Inflammatory macrophage treated with lipopolysaccharide for 4 hours (primary cell): Measurements from ENCODE around the gene SFMBT2.

Source experiments
- DNase-seq: peaks from one replicate; pipeline ENCODE4 v3.0.0-alpha.2; 2020

The SFMBT2 gene

GRCh38 chr10:7362471-7362870, 48.4 kb downstream of the SFMBT2 start:
- no peak for DNase-seq

GRCh38 chr10:7361316-7361715, 49.5 kb downstream of the SFMBT2 start:
- DNase-seq, result no peak

- DNase-seq, result no peak
Observed at GRCh38 chr10:7359954-7360353, 50.9 kb downstream of the SFMBT2 start.

- DNase-seq, result no peak
Observed at GRCh38 chr10:7359356-7359755, 51.5 kb downstream of the SFMBT2 start.

- no peak for DNase-seq
Observed at GRCh38 chr10:7357193-7357592, 53.6 kb downstream of the SFMBT2 start.

GRCh38 chr10:7354330-7355047, 56.3 kb downstream of the SFMBT2 start:
- DNase-seq, result peak; percentile 42

GRCh38 chr10:7351894-7352293, 58.9 kb downstream of the SFMBT2 start:
- DNase-seq, result no peak

GRCh38 chr10:7350541-7351195, 60.2 kb downstream of the SFMBT2 start:
- DNase-seq, result no peak

GRCh38 chr10:7345717-7346116, 65.1 kb downstream of the SFMBT2 start:
- DNase-seq, result no peak

GRCh38 chr10:7343040-7343439, 67.8 kb downstream of the SFMBT2 start:
- no peak for DNase-seq

GRCh38 chr10:7340179-7340874, 70.5 kb downstream of the SFMBT2 start:
- no peak for DNase-seq

- DNase-seq, result no peak
Observed at GRCh38 chr10:7339510-7339909, 71.3 kb downstream of the SFMBT2 start.

GRCh38 chr10:7338469-7338868, 72.4 kb downstream of the SFMBT2 start:
- no peak for DNase-seq

- DNase-seq, result peak; percentile 67
Observed at GRCh38 chr10:7337431-7338171, 73.2 kb downstream of the SFMBT2 start.

GRCh38 chr10:7335977-7336376, 74.9 kb downstream of the SFMBT2 start:
- no peak for DNase-seq

GRCh38 chr10:7334642-7334964, 76.2 kb downstream of the SFMBT2 start:
- no peak for DNase-seq

- no peak for DNase-seq
Observed at GRCh38 chr10:7333961-7334641, 76.7 kb downstream of the SFMBT2 start.

GRCh38 chr10:7329219-7329618, 81.6 kb downstream of the SFMBT2 start:
- no peak for DNase-seq

GRCh38 chr10:7327885-7328284, 82.9 kb downstream of the SFMBT2 start:
- no peak for DNase-seq

- no peak for DNase-seq
Observed at GRCh38 chr10:7322623-7323022, 88.2 kb downstream of the SFMBT2 start.

- peak; percentile 61 for DNase-seq
Observed at GRCh38 chr10:7320072-7320471, 90.8 kb downstream of the SFMBT2 start.

GRCh38 chr10:7319632-7320031, 91.2 kb downstream of the SFMBT2 start:
- no peak for DNase-seq

- DNase-seq, result no peak
Observed at GRCh38 chr10:7318836-7319235, 92.0 kb downstream of the SFMBT2 start.
